Femur (tissue), 1 donor: ENCODE data around the gene DNAI2.

Experiments used
- DNase-seq: peaks from one replicate; pipeline ENCODE4 v3.0.0-alpha.2; 2017

The DNAI2 gene, protein sequence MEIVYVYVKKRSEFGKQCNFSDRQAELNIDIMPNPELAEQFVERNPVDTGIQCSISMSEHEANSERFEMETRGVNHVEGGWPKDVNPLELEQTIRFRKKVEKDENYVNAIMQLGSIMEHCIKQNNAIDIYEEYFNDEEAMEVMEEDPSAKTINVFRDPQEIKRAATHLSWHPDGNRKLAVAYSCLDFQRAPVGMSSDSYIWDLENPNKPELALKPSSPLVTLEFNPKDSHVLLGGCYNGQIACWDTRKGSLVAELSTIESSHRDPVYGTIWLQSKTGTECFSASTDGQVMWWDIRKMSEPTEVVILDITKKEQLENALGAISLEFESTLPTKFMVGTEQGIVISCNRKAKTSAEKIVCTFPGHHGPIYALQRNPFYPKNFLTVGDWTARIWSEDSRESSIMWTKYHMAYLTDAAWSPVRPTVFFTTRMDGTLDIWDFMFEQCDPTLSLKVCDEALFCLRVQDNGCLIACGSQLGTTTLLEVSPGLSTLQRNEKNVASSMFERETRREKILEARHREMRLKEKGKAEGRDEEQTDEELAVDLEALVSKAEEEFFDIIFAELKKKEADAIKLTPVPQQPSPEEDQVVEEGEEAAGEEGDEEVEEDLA

DNA sequence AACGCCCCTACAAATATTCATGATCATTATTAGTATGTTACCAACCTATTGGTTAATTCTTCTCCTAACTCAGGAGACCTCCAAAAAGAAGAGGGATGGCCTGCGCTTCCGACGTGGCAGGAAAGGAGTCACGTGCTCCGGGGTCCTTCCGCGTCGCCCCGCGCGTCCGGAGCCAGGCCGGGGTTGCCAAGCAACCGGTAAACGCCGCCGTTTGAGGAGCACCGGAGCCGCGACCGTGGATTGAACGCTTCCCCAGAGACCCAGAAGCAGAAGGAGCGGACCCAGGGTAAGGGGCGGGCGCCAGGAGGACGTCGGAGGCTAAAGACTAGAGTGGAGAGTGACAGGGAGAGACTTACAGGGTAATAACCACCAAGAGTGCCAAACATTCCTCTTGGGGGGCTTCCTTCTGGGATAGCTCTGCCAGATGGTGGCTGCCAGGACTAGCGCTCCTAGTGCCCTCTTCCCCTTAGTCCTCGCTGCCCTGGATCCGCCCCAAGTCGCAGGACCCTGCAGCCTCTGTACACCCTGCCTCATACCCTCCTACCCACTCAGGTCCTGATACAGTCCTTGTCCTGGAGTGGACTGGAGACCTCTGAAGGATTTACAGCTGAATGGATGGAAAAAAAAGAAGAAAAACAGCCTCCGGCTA is at the start of gene DNAI2:
DNAI2 (plus strand) TSS at position 175 of the 649 bp plus-strand sequence. CDS start 7,584 bp downstream, outside the sequence.
- peak; percentile 73 for DNase-seq

DNA sequence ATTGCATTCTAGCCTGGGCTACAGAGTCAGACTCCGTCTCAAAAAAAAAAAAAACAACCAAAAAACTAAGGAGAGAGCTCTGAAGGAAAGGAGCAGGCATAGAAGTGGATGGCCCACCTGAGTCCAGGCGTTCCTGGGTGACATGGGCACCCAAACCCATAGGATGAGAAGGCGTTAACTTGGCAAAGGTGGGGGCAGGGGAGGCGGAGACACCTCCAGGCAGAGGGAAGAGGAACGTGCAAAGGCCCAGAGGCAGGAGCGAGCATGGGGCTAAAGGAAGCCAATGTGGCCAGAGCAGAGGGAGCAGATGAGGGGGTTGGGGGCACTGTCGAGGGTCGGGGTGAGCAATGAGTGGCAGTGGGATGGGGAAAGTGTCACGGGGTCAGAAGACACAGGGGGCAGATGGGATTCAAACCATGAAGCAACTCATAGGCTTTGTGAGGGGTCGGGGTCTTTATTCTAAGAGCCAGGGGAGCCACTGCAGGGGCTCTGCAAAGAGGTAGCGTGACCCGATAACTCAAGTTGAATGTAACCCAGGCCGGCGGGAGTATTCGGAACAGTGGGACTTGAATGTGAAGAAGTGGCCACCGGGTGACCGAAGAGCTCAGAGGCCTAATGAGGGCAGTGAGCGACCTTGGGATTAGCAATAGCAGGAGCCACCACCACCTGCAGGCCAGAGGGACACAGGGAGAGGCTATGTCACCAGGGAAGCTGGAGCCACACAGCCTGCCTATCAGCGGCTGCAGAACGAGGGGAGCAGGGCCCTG is 48.9 kb upstream of the DNAI2 start:
- no peak for DNase-seq

DNA sequence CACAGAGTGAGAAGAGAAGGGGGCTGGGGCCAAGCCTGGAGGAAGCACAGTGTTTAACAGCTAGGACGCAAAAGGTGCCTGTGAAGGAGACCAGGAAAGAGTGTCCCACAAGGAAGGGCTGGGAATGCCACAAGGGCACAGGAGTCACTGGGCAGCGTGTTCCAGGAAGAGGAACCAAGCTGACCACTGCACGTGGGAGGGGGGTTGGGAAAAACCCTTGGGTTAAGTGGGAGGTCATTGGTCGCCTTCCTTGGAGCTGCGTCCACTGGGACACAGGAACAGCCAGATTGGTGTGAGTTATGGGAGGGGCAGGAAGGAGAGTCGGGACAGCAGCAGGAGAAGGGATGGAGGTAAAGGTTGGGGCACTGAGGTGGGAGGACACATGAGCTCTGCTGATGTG is 47.8 kb upstream of the DNAI2 start:
- DNase-seq: no peak

DNA sequence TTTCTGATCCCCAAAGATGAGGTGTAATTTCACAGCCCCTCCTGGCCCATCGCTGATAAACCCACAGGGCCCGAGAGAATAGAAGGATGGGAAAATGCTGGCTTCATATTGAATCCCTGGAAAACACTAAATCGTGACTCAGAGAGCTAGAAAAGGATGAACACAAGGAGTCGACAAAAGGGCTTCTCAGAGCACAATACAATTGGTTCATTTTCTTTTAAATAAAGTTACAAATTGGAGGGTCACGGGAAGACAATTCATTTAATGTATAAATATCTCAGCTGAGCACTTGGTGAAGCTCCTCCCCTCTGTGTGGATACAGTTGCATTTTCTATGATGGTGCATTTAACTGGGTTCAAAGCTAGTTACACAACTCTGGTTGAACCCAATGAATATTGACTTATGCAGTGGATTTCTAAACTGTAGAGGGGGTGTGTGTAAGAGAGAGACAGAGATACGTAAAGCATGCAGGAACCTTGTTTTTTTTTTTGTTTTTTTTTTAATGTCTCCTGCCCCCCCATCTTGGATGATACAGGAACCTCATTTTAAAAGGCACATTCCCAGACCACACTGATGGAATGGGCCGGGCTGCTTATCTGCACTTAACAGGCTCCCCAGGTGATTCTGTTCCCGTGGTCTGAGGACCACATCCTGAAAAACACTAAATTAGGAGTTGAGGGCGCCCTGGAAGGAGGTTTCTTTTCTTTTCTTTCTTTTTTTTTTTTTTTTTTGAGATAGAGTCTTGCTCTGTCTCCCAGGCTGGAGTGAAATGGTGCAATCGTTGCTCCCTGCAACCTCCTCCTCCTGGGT is 46.6 kb upstream of the DNAI2 start:
- no peak for DNase-seq

DNA sequence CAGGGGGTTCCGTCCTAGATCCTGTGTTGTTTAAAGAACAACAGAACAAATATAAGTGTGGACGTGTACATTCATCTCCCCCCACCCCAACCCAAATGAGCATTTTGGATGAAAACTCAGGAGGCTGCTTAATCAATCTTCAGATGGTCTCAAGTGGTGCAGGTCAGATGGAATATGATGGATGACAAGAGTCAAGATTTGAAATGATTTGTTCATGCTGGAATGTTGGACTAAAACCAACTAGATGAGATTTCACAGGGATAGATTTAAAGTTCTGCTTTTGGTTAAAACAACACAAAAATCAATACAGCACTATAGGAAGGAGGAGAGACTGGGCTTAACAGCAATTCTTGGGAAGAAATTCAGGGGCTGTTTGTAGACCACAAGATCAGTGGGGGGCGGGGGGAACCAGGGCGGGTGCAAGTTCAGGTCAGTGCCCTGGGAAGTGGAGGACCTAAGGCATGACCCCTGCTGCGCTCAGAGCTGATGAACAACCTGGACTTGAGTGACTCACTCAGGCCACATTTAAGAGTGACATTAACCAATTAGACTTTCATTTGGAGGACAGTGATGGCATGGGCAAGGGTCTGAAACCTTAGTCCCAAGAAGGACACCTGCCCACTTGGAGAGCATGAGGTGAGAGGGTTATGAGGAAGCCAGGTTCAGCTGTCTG is 45.6 kb upstream of the DNAI2 start:
- no peak for DNase-seq

DNA sequence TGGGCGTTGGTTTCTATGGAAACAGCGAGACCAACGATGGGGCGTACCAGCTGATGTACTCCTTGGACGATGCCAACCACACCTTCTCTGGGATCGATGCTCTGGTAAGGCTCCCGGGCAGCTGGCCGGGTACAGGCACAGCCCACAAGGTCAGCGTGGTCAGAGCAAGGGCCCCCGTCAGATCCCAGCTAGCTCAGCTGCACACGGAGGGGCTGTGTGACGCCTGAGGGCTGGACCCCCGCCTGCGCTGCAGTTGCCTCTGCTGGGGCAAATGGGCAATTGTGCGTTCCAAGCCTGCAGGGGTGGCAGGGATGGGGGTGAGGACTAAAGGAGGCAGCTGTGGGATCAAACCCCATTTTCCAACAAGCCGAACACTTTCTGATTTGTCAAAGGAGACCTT is 43.1 kb upstream of the DNAI2 start:
- DNase-seq: no peak

DNA sequence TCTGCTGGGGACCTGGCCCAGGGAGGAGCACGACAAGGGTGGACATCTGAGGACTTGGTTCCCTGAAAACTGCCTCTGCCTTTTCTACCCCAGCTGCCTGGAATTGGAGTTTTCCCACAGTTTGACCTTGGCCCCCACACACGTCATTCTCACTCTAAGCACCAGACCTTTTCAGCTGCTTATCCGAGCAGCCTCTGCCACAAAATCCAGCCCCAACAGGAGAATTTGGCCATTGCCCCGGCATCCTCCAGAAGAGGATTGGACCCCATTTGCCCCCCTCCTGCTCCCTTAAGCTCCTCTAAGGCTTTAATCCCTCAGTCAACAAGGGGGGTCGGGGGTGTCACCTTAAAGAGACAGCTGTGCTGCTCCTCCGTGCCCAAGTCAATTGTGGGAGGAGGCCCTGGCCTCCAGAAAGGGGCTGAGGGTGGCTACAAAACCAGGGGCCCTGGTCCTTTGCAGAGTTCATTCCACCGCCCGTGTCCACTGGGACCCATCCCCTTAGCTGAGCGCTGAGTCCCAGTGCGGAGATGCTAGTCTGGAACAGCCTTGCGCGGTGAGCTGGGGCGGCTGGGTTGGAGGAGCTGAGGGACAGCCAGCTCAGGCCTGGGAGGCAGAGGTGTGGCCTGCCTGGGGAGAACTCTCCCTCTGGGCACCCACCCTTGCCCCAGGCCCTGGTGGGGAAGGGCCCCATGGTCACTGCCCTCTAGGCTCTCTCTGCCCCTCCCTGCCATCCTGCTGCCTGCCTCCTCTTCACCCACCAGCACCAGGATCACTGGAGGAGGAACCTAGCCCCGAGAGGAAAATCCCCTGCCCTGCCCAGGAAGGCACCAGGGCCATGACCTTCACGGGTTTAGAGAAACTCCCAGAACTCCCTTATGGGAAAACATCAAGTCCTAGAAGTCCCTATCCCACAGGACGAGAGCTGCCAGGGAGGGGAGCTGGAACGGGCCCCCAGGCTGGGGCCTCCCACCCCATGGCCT is 41.8 kb upstream of the DNAI2 start:
- no peak for DNase-seq

DNA sequence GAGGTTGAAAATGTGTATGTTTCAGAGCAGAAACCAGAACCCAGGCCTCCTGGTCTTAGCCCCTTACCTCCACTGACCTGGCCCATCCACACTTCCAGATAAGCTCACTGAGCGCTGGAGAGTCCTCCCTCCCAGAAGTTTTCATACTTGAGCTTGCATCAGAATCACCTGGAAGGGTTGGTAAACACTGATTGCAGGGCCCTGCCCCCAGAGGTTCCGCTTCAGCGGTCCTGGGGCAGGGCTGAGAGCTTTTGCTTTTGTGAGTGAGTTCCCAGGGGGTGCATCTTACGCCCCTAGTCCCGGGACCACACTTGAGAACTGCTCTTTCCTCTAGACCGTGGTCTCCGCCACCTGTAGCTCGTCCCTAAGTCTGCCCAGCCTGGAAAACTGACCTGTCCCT is 40.1 kb upstream of the DNAI2 start:
- DNase-seq: no peak

DNA sequence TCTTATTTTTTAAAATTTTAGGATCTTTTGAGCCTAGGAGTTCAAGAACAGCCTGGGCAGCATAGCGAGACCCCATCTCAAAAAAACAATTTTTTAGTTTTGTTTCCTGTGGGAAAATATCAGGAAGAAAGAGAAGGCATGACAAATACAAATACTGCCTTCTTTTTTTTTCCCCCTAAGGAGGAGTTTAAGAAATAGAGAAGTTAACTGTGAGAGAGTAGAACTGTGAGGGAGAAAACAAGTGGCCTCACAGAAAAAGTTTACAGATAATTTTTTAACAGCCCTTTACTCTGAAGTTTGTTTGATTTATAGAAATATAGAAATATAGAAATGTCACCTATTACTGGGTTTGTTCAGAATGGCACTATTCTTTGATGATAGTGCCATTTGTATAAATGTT is 39.5 kb upstream of the DNAI2 start:
- DNase-seq: no peak

DNA sequence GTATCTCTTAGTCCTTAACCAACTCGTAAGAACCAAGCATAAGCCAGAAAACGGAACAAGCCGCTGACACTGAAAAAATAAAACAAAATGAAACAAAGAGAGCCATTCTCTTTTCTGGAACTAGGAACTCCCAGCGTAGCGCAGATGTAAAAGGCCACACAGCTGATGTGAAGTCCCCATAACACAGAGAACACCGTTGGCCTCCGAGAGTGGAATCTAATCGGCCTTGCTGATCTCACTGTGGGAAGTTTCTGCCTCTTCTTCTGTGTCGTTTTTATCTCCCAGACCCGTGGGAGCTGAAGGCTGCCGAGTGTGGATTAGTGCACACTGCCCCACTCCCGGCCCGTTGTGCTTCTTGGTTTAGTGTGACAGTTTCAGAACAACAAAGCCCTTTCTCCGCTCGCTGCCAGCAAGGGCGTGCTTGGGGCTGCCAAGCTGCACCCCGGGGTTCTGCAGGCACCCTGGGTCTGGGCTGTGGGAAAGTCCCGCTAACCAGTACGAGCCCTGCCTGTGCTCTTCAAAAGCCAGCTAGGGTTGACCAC is 38.9 kb upstream of the DNAI2 start:
- no peak for DNase-seq

DNA sequence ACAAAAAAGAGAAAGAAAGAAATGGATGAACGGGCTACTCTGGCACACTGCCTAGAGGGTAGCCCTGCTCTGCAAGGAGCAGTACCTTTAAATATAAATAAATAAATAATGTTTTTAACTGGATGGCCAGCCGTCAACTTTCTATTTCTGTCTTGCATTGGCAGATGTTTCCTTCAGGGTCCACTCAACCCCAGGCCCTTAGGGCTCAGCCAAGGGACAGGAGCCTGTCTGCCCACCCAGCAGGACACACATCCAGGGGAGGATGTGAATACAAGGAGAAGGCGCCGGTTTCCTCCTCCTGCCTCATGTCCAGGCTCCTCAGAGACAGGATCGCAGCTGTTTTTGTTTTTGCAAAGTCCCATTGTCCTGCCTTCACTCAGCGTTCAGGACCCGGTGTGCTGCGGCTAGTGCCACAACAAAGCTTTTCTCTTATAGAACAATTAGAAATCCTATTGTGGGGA is 38.1 kb upstream of the DNAI2 start:
- DNase-seq: peak; percentile 61

DNA sequence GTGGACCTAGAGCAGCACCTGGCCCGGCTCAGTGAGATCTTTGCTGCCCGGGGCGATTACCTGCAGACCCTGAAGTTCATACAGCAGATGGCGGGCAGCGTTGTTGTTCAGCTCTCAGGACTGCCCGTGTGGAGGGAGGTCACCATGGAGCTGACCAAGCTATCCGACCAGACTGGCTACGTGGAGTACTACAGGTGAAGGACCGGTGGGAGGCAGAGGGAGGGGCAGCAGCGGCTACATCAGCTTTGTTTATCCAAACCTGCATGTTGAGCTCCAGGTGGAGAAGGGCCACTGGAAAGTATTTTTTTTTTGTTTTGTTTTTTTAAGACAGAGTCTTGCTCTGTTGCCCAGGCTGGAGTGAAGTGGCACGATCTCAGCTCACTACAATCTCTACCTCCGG is 36.7 kb upstream of the DNAI2 start:
- DNase-seq: no peak

DNA sequence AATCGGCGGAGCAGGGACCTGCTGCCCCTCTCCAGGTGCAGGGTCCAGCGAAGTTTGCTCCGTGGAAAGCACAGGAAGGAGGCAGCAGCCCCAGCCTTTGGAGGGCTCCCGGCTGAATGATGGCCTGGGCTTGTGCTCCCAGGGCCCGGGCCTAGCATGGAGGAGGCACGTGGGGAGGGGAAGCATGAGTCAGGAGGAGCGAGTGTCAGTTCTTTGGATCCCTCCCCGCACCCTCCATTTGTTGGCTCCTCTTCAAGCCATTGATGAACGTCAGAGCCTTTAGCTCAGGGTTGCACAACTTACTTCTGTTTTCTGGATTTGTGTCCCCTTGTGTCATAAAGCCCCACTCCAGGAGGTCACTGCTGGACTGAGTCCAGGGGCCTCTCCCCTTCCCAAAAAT is 34.9 kb upstream of the DNAI2 start:
- DNase-seq: peak; percentile 59

DNA sequence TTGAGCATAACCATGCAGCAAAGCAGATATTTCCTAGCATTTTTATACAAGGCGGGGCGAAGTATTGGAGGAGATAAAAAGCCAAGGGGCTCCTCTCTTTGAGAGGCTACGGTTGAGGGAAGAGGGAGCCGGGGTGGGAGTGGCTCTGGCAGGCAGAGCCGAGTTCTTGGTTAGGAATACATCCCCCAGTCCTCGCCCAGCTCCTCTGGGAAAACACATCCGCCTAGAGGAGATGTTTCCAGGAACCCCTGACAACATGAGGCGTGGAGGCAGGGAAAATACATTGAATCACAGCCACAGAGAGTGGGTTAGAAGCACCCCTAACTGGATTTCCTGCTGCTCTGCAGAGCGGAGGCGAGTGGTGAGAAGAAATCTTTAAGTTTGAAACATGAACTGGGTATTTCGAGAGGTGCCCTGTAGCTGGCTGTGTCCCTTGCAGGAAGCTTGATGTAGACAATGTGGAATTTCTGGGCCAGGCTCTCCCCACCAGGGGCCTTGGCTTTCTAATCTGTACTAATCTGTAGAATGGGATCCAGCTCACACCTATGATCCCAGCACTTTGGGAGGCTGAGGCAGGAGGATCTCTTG is 33.3 kb upstream of the DNAI2 start:
- DNase-seq: peak; percentile 94

DNA sequence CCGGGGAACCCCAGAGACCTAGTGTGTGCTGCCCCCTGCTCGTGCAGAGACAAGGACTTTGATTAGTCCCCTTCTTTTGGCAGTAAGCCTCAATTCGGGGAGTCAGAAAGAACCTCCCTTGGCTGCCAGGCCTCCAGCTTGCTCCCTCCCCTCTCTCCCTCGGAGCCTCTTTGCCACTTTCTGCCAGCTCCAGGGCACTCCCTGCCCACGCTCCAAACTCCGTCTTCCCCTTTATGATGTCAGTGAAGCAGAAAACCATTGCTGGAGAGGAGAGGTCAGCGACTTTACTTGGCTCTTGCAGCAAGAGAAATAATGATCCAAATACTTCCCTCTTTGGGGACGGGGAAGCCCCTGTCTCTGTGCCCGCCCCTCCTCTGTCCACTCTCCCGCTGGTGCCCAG is 32.6 kb upstream of the DNAI2 start:
- peak; percentile 54 for DNase-seq

DNA sequence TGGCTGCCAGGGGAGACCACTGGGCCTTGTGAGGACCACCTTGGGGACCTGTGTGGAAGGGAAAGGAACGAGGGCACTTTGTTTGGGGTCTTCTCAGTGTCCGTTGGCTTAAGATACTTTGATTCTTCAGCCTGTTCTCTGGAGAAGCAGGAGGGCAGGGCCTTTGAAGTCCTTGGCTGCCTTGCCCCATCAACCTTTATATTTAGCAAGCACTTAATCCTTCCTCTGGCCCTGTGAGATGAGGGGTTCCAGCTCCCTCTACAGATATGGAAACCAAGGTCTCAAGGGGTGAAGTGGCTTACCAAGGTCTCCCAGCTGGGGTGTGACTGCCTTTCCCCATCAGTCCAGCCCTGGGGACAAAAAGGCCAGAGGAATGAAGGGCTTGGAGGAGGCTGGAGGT is 32.2 kb upstream of the DNAI2 start:
- no peak for DNase-seq

DNA sequence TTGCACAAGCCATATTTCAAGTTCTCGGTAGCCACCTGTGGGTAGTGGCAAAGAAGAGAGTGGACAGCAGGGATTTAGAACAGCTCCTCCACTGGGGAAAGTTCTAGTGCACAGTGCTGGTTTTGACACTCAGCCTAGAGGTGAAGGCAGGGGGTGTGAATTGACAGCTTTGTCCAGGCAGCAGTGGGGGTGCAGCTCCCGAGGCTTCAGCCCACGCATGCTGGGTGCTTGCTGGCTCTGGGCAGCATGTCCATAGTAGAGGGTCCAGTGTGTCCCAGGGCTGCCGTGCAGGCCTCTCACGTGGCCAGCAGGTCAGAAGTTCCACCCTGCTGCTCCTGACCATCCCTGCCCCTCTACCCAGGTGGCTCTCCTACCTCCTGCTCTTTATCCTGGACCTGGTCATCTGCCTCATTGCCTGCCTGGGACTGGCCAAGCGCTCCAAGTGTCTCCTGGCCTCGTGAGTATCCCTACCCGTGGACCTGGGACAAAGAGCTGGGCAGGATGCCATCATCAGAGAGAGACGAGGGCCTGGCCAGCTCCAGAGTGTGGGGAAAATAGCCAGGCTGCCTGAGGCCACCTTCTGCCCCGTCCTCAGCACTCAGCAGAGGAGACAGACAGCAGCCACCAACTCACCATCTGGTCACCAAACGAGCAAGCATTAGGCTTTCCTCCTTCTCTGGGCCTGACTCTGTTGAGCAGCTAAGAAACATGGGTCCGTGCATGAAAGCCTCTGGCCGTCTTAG is 30.9 kb upstream of the DNAI2 start:
- no peak for DNase-seq

DNA sequence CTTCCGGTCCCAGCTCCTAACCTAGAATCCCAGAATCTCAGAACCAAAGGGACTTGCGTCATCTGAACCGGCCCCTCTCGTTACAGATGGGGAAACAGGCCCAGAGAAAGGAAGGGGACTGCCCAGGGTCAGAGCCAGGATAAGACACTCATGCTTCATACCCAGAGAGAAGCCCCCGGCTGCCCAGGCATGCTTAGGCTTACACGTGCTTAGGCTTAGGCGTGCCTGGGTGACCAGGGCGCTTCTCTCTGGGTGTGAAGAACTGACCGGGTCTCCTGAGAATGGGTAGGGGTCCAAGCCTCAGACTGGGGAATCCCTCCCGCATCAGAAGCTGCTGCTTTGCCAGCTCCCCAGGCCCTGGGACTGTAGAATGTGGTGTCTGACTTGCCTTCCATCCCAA is 29.9 kb upstream of the DNAI2 start:
- no peak for DNase-seq

DNA sequence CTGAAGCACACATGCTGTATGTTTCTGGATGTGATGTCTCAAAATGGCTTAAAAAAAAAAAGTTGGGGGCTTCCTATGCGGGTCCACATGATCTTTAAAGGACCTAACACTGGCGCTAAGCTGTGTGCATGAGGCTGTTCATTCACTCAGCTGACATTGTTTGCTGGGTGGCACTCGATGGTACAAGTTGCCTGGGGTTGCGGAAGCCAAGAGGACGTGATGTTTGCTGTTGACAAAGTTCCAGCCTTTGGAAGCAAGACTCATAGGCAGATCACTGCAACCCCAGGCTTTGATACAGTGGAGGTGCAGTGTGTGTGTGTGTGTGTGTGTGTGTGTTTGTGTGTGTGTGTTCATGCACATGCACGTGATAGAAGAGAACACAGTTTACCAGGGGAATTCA is 29.5 kb upstream of the DNAI2 start:
- no peak for DNase-seq
